Ramos (cell line): ENCODE measurements around the gene TSPAN9.

ENCODE experiments used
- in situ Hi-C: fragments of 300-500 bp; cut with MboI; formaldehyde crosslinking; loops from one replicate; pipeline ENCODE4 v1.14.3; 2022; ENCODE audit warnings: low sequenced_read_pairs; ENCODE audit not compliant: unreplicated experiment

TSPAN9 gene

DNA sequence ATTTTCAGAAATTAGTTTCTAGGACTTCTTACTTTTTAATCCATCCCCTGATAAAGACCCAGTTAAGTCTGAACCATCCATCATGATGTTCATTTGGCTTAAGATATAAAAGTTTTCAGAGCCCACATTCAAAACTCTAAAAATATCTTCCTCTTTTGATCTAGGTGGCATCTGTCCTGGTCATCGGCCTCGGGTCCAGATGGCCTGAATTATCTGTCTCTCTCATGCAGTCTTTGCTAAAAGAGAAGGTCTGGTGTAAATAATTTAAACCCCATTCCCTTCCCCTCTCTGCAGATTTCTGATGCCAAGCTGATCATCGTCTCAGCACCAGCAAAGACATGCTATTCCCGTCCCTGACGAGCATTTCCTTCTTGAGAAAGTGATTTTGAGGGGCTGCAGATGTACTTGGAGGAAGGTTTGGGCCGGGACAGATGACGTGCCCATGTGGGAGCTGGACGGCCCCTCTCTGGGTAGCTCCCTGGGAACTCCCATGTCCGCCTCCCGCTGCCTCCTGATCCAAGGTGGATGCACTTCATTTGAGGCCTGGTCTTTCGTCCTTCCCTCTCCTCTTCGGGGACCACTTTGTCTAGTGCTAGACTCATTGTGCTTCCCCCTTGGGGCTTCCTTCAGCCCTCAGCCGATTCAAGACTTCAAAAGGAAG lies 240.8 kb downstream of the TSPAN9 start:
- in situ Hi-C loops = no loop called here

DNA sequence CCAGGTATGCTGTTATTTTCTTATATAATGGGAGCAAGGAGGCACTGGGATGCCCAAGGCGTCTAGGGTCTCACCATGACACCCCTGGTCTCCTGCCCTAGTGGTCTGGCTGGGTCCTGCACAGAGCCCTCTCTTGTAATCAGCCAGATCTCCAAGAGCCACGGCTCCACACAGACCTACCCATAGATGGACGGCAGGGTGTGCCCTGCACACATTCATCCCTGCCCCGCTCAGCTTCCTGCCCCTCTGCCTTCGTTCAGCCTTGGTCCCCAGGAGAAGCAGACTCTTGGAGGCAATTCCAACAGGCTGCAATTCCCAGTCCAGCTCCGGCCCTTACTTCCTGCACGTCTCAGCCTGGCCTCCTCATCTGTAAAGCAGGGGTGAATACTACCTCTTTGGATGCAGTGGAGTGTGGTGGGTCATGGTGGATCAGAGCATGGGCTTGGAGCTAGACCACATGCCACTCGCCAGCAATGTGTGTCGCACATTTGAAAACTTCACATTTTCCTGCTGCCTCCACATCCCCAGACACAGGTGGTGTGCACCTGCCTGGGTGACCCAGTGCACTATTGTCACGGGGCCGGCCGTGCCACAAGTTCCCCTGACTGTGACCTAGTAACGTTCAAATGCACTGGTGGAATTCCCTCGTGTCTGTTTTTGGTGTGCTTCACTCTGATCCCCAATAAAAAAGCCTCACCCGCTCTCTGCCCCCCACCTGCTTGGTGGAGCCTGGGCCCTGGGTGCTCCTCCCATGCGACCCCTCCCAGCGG lies 242.7 kb downstream of the TSPAN9 start:
- in situ Hi-C loops = no loop called here

DNA sequence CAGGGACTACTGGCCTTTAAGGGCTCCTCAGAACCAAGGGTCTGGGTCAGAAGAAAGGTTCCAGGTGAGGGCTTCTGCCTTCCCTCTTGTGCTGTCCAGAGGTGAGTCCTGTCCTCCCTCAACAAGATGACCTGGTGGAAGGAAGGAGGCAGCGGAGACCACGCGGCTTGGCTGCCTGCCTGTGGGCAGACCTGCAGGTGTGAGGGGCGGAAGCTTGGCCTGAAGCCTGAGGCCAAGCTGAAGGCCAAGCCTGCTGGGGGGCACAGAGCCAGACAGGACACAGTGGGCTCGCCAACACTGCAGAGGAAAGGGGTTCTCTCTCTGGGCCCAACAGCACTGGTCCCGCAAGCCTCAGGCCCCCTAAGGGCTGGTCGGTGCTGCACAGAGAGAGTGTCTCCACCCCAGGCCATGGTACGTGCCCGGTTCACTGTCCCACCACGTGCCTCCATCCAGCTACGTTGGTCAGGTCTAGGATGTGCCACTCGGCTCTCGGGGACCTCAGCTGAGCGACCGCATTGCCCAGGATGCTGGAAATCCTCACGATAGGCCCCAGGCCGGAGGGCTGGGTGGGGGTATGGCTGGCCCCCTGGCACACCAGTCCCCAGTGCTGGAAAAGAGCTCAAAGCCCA lies 243.8 kb downstream of the TSPAN9 start:
- in situ Hi-C loops = no loop called here

DNA sequence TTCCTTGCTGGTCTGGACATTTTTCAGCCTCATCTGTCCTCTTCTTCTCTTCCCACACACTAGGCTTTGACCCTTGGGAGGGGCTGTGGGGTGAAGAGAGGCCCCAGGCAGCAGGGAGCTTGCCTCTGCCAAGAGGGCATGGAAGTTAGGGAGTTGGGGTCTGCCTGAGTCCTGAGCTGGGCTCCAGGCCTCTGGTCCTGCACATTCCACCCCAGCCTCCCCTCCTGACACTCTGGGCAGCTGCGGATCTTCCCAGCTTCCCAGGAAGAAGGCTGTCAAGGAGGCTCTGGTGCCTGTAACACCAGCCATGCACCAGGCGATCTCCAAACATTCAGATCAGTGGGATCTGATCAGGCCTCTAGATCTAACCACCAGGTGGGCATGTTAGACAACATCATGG lies 244.7 kb downstream of the TSPAN9 start:
- in situ Hi-C loops = no loop called here

DNA sequence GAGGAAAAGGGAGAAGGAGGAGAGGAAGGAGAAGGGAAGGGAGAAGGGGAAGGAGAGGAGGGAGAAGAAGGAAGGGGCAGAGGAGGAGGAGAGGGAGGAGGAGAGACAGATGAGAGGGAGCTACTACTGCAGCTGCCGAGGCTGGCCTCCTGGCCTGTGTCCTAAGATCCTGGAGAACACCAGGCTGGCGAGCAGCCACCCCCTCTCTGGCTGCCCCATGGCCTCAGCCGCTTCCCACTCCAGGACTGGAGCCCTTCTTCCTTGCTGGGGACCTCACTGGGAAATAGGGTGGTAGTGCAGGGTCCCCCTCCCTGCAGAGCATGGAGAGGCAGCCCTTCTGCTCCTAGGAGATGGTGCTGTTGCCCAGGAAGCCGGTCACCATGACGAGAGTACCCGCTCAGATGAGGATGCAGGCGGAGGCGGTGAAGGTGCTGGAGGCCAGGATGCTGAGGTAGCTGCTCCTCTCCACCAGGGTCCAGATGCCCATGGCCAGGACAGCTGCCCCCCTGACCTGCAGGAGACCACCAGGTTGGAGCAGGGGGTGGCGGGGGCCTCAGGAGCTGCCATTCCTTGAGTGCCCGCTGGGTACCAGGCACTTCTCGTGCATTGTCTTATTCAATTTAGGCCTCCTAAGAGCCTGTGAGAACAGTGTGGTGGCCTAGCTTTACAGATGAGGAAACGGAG lies 246.0 kb downstream of the TSPAN9 start:
- in situ Hi-C loops = no loop called here

DNA sequence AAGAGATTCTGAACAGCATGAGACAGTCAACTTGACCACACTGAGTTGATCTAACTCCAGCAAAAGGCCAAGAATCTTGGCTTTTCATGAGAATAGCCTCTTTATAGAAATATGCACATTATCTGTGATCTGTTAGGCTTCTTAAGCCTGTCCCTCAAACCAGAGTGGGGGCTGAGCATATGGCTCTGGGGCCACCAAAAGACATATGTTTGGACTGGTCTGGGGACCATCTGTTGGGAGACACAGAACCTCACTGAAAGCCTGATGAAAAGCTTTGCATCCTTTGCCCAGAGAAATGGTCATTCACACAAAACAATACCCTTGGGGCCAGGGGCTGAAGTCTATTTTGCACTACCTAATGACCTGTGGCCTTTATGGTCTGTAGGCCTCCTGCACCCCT lies 248.6 kb downstream of the TSPAN9 start:
- in situ Hi-C loops = no loop called here

DNA sequence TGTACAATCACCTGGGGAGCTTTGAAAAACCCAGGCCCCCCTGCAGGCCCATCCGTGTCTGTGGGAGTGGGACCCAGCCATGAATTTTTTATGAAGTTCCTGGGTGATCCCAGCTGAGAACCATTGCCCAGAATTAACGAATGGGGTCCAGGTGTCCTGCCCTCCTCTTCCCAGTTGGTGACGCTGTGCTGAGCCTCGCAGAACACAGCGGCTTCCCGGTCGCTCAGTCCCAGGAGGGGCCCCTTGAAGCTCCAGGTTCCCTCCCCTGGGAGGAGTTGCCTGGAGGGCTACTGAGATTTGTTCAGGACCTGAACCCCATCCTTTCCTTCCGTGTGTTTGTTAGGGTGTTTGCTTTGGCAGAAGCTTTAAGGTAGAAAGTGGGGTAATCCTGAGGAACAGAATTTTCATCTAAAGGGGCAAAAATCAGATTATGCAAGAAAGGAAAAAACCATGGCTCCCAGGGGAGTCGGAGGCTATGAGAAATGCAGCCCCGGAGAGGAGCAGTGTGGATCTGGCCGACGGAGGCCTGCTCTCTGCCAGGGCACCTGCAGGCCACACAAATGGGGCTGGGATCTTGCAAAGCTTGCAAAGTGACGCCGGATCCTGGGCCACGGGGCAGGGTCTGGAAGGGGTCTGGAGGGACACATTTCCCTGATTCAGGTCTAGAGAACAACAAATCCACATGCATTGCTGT lies 249.1 kb downstream of the TSPAN9 start:
- in situ Hi-C loops = no loop called here

DNA sequence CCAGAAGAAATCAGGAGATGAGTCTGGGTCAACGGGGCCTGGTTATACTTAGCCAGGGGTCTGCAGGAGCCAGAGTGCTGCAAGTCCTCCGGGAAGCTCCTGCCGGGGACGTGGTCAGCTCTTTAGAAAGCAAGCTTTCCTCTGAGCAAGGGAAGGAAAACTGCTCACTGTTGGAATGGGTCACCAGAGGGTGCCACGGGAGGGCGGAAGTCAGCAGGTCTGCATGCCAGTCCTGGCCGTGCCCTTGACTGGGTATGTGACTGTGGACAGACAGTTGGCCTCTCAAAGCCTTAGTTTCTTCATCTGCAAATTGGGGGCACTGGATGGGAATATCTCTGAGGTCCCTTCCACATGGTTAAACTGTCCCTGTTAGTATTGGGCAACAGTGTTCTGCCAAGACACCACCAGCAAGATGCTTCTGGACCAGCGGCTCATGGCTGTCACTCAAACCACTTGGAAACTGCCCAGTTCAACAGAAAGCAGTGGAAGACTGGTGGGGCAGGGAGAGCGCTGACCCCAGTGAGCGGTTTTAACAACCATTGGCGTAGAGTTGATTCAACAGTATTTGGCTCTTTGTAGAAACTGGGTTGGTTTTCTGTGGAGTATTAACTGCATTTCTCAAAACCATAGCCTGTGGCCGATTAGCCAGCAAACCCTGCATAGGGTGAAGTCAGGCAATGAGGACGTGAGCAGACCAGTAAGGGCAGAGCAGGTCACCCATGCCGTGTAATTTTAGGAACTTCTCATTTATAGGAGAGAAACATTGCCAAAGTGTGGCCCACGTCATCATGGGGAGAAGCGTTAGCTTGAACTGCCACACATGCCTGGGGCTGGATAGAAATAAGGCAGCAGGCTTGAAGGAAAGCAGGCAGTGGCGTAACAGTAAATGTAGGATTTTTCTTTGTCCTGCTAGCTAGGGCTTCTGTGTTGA lies 249.9 kb downstream of the TSPAN9 start:
- in situ Hi-C loops = no loop called here

DNA sequence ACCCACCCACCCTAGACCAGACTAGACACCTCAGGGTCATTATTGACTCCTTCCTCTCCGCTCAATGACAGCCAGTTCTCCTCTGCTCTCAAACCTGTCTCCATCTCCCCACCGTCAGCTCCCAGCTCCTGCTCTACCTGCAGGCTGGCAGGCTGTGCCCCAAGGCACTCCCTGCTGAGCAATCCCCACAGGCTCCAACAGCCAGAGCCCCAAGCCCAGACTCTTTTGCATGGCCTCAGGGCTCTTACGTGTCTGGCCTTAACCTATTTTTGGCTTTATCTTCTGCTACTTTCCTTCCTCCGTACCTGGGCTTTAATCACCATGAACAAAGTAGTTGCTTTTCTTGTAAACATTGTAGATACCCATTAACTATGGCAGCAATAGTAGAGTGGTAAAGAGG lies 250.9 kb downstream of the TSPAN9 start:
- in situ Hi-C loops = no loop called here

DNA sequence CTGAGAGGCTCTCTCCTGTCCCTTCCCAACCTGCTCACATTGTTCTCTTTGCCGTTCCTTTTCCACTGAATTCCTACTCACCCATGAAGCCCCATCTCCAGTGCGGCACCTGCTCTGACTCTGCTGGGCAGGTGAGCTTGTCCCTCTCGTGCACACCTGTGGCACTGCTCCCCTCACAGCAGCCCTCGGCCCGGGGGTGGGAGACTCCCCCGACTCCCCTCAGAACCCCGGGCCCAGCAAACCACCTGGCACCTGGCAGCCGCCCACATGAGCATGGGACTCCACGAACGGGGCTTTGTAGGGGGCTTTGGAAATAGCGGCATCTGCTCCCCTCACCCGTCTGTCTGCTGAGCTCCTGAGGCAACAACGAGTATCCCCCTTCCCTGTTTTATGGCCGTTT lies 251.4 kb downstream of the TSPAN9 start:
- in situ Hi-C loops = no loop called here

DNA sequence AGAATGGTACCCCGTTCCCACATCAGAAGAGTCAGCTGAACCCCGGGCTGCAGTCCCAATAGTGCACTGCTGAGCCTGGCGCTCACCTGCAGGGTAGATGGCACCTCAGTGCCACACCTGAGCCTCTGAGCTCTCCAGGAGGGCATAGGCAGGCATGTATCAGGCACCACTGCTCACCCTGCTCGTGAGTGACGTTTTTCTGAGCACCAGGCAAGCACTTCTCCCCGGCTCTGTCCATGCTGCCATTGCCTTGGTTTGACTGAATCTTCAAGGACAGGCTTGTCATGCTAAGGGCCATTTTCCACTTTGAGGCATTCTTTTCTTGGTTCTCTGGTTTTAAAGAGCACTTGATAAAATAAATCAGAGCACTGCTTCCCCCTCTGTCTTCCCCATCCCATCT lies 252.2 kb downstream of the TSPAN9 start:
- in situ Hi-C loops = no loop called here

DNA sequence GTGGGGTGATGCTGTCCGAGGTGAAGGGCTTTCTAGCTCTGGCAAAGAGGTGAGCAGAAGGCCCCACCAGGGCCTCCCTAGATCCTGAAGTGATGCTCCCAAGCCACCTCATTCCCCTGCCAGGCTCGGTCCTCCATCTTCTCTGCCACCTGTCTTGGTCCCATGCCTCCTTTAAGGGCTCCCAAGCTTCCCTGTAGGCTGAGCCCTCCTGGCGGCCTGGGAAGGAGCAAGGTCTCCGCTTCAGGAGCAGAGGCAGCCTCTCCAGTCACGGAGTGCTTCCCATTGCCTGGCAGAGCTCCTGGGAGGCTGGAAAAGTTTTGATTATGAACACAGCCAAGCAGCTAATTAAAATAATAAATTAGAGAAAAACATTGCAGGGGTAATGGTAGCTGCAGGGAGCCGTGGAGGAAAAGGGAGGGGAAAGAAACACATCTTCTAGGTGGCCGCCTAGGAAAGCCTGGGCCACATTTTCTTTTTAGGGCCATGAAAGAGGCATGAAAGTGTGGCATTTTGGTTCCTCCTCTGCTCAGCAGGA lies 253.9 kb downstream of the TSPAN9 start:
- in situ Hi-C loops = no loop called here

DNA sequence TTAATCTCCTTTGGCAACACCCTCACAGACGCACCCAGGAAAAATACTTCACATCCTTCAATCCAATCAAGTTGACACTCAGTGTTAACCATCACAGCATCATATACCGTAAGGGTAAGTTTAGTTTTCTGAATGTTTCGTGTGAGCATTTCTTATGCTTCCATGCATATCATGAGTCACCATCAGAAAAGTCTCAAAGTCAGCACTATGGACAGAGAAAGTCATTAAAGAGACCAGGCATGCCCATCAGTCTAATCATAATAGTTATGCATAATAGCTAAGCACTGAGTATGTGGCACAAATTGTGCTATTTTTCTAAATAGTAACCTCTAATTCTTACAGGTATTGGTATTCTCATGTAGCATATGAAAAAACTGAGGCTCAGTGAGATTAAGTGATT lies 255.0 kb downstream of the TSPAN9 start:
- in situ Hi-C loops = no loop called here

DNA sequence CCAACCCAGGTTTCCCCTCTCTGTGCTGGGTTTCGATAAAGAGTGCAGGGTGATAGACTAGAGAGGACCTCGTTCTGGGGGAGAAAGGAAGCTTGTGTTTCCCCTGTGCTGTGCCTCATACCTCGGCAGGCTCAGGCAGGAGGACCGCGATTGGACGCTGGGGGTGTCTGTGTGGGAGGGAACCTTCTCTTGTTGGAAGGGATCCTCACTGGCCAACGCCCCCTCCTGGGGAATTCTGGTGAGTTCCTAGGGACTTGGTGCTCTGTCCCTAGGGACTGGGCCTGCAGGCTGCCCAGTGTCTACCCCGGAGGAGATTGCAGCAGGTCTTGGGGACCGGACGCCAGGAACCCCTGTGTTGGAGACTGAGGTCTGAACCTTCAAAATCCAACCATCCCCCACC lies 256.4 kb downstream of the TSPAN9 start:
- in situ Hi-C loops = no loop called here

DNA sequence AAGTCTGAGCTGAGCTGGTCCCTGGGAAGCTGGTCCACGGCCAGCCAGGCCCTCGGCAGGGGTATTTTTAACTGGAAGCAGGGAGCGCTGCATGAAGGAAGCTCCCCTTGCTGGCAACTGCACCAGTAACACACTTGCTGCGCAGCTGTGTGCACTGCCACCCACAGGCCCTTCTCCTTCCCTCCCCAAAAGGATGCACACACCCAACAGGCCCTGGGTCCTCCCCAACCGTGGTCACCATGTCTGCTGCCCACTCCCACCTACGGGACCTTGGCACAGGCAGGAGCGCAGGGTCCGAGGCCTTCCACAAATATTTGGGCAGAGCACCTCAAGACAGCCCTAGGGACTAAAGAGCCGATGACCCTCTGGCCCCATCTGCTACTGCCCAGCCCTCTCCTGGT lies 256.8 kb downstream of the TSPAN9 start:
- in situ Hi-C loops = no loop called here

DNA sequence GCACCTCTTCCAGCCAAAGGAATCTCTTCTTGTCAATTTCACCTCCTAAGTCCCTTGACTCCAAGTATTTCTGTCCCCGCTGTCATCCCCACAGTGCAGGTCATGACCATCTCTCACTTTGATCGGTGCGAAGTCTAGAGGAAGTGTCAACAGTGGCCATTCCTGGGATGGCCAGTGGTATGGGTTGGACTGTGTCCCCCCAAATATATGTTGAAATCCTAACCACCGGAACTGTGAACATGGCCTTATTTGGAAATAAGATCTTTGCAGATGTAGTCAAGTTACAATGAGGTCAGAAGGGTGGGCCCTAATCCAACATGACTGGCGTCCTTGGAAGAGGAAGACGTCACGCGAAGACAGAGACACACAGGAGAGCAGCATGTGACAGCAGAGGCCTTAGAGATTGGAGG lies 257.9 kb downstream of the TSPAN9 start:
- in situ Hi-C loops = no loop called here
